K562 (cell line): ENCODE results near the gene TFDP1. TPM values are rescaled to one million over a fixed set of nuclear protein-coding genes. Genes with fewer than 3 reads are reported as not detected.

Experiments
- ATAC-seq: fragments of 200-7000 bp; cut with Tn5 transposase; 3 replicates; pipeline ENCODE4 v1.9.1; 2020; ENCODE audit warnings: moderate library complexity
- BruUV-seq: library from RNA; stranded (reverse); fragments of 400-500 nt; replicated peaks from 2 replicates; lab custom pipeline; 2021; lab: Mats Ljungman, UMichigan
- CTCF ChIA-PET: fragments of 300-600 bp; formaldehyde crosslinking; extraction: SDS; loops from one replicate; lab custom pipeline; 2021; ENCODE audit warnings: low intra/inter-chr PET ratio; lab: Yijun Ruan, JAX
- POLR2A ChIA-PET: fragments of 300-600, 350-650 bp; sonication (Branson Sonifier 250); formaldehyde crosslinking; extraction: SDS; loops from one replicate; lab custom pipeline; 2021; ENCODE audit warnings: antibody characterized with exemption, inconsistent platforms; lab: Yijun Ruan, JAX
- DNase-seq, 4 experiments: peaks; one replicate each; pipeline versions ENCODE4 v3.0.0 to v3.0.0-alpha.2; 2011 to 2018; ENCODE audit warnings: low spot score in 3 of 4, mixed read lengths in 3 of 4; ENCODE audit errors: extremely low read depth in 1 of 4
- FAIRE-seq: peaks from 2 replicates; lab custom pipeline; 2011; peaks lifted over from hg19 to GRCh38; lab: Jason Lieb, UNC
- H2AFZ ChIP-seq: 2 replicates; pipeline ENCODE4 v1.6.0; 2011; ENCODE audit warnings: low read depth, low read length, control low read depth, inconsistent platforms
- H3K27ac ChIP-seq: fragments of 200-600 bp; 3 replicates; pipeline ENCODE4 v1.8.0; 2011; ENCODE audit warnings: low read depth, mild to moderate bottlenecking, control low read depth, inconsistent platforms, low read length, moderate library complexity, mixed read lengths; ENCODE audit errors: extremely low read depth
- H3K27me3 ChIP-seq, 2 experiments: fragments of 300-600 bp in 1 of 2; 2 replicates in 1 of 2; 3 replicates in 1 of 2; pipeline versions ENCODE4 v1.6.0 to v1.8.0; 2011; ENCODE audit warnings: inconsistent platforms in 2 of 2, low read length in 2 of 2, mild to moderate bottlenecking in 1 of 2, mixed read lengths in 1 of 2, moderate library complexity in 1 of 2; ENCODE audit not compliant: control insufficient read depth in 2 of 2, insufficient read depth in 2 of 2
- H3K36me3 ChIP-seq: fragments of 300-600 bp; 3 replicates; pipeline ENCODE4 v1.8.0; 2011; ENCODE audit warnings: mild to moderate bottlenecking, low read length, inconsistent platforms; ENCODE audit not compliant: control insufficient read depth, insufficient read depth
- H3K4me1 ChIP-seq, 2 experiments: fragments of 200-600 bp in 1 of 2; replicated peaks in 1 of 2; 2 replicates in 1 of 2; 3 replicates in 1 of 2; pipeline versions ENCODE4 v1.5.1 to v1.8.0; 2011; ENCODE audit warnings: inconsistent platforms in 2 of 2, low read length in 2 of 2, mild to moderate bottlenecking in 1 of 2, mixed read lengths in 1 of 2, moderate library complexity in 1 of 2; ENCODE audit not compliant: control insufficient read depth in 2 of 2, insufficient read depth in 2 of 2
- H3K4me2 ChIP-seq: 2 replicates; pipeline ENCODE4 v1.6.1; 2011; ENCODE audit warnings: low read length, control low read depth, inconsistent platforms, mixed read lengths; ENCODE audit not compliant: insufficient read depth
- H3K4me3 ChIP-seq: fragments of 200-600 bp; sonication (generic), shearing (Covaris generic); 2 replicates; pipeline ENCODE4 v1.5.1; 2016; ENCODE audit warnings: control low read depth, inconsistent platforms
- H3K79me2 ChIP-seq: fragments of 200-600 bp; 3 replicates; pipeline ENCODE4 v1.8.0; 2011; ENCODE audit warnings: low read length, inconsistent platforms; ENCODE audit not compliant: control insufficient read depth, insufficient read depth
- H3K9ac ChIP-seq, 2 experiments: 2 replicates each; pipeline versions ENCODE4 v1.6.0 to v1.6.1; 2011; ENCODE audit warnings: low read depth in 2 of 2, low read length in 2 of 2, control low read depth in 1 of 2, inconsistent platforms in 1 of 2, mild to moderate bottlenecking in 1 of 2, mixed read lengths in 1 of 2; ENCODE audit not compliant: insufficient read depth in 1 of 2
- H3K9me1 ChIP-seq: one replicate; pipeline ENCODE4 v1.6.0; 2011; ENCODE audit warnings: inconsistent platforms, mild to moderate bottlenecking, low read length, moderate library complexity; ENCODE audit not compliant: control insufficient read depth, insufficient read depth
- H3K9me3 ChIP-seq: replicated peaks from 2 replicates; pipeline ENCODE4 v1.5.1; 2011; ENCODE audit warnings: low read depth, low read length, inconsistent platforms; ENCODE audit not compliant: control insufficient read depth, insufficient read depth
- H4K20me1 ChIP-seq: replicated peaks from 2 replicates; pipeline ENCODE4 v1.6.1; 2011; ENCODE audit warnings: low read length, inconsistent platforms, mixed read lengths; ENCODE audit not compliant: control insufficient read depth, insufficient read depth
- CHD2 ChIP-seq: IDR thresholded peaks from 2 replicates; pipeline ENCODE4 v1.6.1; 2011; ENCODE audit warnings: low read depth, low read length
- CREB1 ChIP-seq, 2 experiments: sonication (generic) in 1 of 2; formaldehyde crosslinking in 1 of 2; IDR thresholded peaks; 2 replicates each; pipeline versions ENCODE4 v1.6.1 to v1.8.0; 2012 to 2022; ENCODE audit warnings: inconsistent platforms in 1 of 2, mild to moderate bottlenecking in 1 of 2, missing genetic modification reagents in 1 of 2, moderate library complexity in 1 of 2
- ETV6 ChIP-seq, 3 experiments: fragments of 150-350 bp in 1 of 3; sonication (generic) in 1 of 3; formaldehyde crosslinking in 1 of 3; IDR thresholded peaks; 2 replicates each; pipeline versions ENCODE4 v1.6.1 to v1.8.0; 2014 to 2022; ENCODE audit warnings: borderline replicate concordance in 2 of 3, low read depth in 2 of 3, antibody characterized with exemption in 1 of 3, low read length in 1 of 3, mild to moderate bottlenecking in 1 of 3, missing genetic modification reagents in 1 of 3
- HNRNPH1 ChIP-seq: fragments of 200-400 bp; formaldehyde crosslinking; optimal IDR thresholded peaks from 2 replicates; pipeline ENCODE3; 2017; ENCODE audit warnings: low read depth, mild to moderate bottlenecking, low read length, moderate library complexity
- ZNF24 ChIP-seq: fragments of 450-650 bp; IDR thresholded peaks from 2 replicates; pipeline ENCODE4 v1.6.1; 2016
- ZNF41 ChIP-seq: fragments of 250-450 bp; sonication (Bioruptor Pico); conservative IDR thresholded peaks from 2 replicates; pipeline ENCODE4 v1.4.0; 2020; ENCODE audit warnings: mild to moderate bottlenecking
- WGBS: fragments of 100-300 bp; shearing (Covaris generic); methylation state at CpG from one replicate; pipeline ENCODE4 v1.1.6; 2016; ENCODE audit warnings: low coverage, mixed read lengths; ENCODE audit not compliant: insufficient coverage; ENCODE audit errors: missing lambda C conversion rate; 5-methylcytosine and 5-hydroxymethylcytosine counted together
- in situ Hi-C: fragments of 300-500 bp; cut with MboI; formaldehyde crosslinking; loops from 4 replicates; pipeline ENCODE4 v1.15.0; 2018; ENCODE audit warnings: inconsistent platforms, mixed read lengths
- intact Hi-C: fragments of 100-400 bp; cut with micrococcal nuclease; formaldehyde crosslinking; loops from 2 replicates; pipeline ENCODE4 v1.14.2; 2022
- polyA plus RNA-seq, 8 experiments: library from polyadenylated mRNA; depleted of rRNA in 4 of 8; stranded (reverse) in 5 of 8; unstranded in 3 of 8; fragments of >200 nt; fragmentation: Nextera tagmentation in 2 of 8; fragmentation: Illumina TruSeq in 1 of 8; extraction: Ambion mirVana in 2 of 8; extraction: Trizol in 1 of 8; gene quantifications; 2 replicates each; pipeline versions ENCODE4 v1.2.1 to v1.2.3, GENCODE V29; 2011 to 2014; ENCODE audit warnings: inconsistent platforms in 1 of 8, missing spikeins in 1 of 8
- total RNA-seq, 7 experiments: library from RNA; depleted of rRNA in 6 of 7; stranded (reverse); fragments of >200 nt in 6 of 7; fragmentation: Illumina TruSeq in 2 of 7; extraction: Trizol in 2 of 7; gene quantifications; 2 replicates each; pipeline versions ENCODE4 v1.2.1 to v1.2.3, GENCODE V29; 2011 to 2021; ENCODE audit warnings: low replicate concordance in 1 of 7
- TF ChIP-seq, protein P1 (sequence below): sonication (generic); formaldehyde crosslinking; IDR thresholded peaks from 2 replicates; pipeline ENCODE4 v1.8.1; 2023; ENCODE audit warnings: mild to moderate bottlenecking, missing genetic modification reagents
- TF ChIP-seq, protein P2 (sequence below): sonication (generic); formaldehyde crosslinking; IDR thresholded peaks from 2 replicates; pipeline ENCODE4 v1.8.1; 2023; ENCODE audit warnings: mild to moderate bottlenecking, missing genetic modification reagents, moderate library complexity

TFDP1 gene
- total and polyA plus RNA-seq, 9 of the 15 experiments (the other 6 are each of a cell fraction or from before 2014, with no cell fraction given): 33.8 to 145 (median 69.1) TPM

DNA sequence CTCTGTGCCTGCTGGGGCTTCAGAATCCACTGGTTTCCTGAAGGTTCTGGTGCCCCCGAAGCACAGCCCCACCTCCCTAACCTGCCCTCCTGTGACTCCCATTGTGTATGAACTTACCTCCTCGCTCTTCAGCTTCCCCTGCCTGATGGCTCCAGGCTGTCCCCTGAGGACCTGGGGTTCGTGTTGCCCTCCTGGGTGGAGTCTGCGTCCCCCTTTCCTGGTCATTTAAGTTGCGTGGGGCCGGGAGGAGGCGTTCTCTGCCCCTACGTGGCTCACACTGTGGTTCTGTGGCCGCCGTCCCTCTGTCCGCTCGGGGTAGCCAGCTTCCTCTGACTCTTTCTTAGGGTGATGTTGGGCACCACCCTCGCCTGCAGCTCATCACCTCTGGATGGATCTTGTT lies 13.9 kb downstream of the TFDP1 start (continued):
- TF ChIP-seq CREB1 (IDR thresholded peaks at IDR 0.05): no peak
- TF ChIP-seq CREB1 (CRISPR knock-in tag; IDR thresholded peaks at IDR 0.05): no peak
- no peak for TF ChIP-seq ZNF41
- TF ChIP-seq, protein P1, sequence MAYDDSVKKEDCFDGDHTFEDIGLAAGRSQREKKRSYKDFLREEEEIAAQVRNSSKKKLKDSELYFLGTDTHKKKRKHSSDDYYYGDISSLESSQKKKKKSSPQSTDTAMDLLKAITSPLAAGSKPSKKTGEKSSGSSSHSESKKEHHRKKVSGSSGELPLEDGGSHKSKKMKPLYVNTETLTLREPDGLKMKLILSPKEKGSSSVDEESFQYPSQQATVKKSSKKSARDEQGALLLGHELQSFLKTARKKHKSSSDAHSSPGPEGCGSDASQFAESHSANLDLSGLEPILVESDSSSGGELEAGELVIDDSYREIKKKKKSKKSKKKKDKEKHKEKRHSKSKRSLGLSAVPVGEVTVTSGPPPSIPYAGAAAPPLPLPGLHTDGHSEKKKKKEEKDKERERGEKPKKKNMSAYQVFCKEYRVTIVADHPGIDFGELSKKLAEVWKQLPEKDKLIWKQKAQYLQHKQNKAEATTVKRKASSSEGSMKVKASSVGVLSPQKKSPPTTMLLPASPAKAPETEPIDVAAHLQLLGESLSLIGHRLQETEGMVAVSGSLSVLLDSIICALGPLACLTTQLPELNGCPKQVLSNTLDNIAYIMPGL (CRISPR knock-in tag): no peak
- no peak for TF ChIP-seq CHD2
- no peak for TF ChIP-seq ZNF24

DNA sequence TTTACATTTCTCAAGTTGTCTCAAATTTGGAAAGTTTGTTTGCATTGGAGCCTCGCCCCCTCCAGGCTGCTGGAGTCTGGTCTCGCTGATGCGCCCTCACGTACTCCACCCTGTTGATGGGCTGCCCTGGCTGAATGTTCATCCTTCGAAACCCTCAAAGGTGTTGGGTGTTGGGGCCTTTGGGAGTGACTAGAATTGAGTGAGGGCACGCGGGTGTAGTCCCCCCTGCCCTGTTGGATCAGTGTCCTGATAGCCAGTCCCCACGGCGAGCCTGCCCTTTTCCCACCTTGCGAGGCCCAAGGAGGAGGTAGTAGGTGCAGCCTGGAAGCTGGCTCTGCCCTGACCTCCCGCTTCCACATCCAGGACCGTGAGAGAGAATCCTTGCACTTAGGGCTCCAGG lies 14.8 kb downstream of the TFDP1 start:
- Histone ChIP-seq H3K9ac (no peak overlapping the region), H3K27me3 (no peaks in the 10 kb centered on the region), H3K9me3 (peaks cover 5% of the 10 kb centered on the region; the same call in 1 of the 2 replicates), H2AFZ (no peak overlapping the region), H3K36me3 (peaks cover 66% of the 10 kb centered on the region; the same call in 2 of the 3 replicates), H3K4me1 (peaks cover 0 to 3% of the 10 kb centered on the region in 2 experiments; a peak in 2 of 5 replicates), H3K27ac (no peak overlapping the region), H3K9me1 (no peaks in the 10 kb centered on the region), H3K79me2 (peaks cover 96% of the 10 kb centered on the region), H3K4me3 (no peak overlapping the region), H4K20me1 (no peaks in the 10 kb centered on the region), H3K4me2 (no peak overlapping the region)
- intact Hi-C loops (no loop called here), in situ Hi-C loops (no loop called here)
- CTCF ChIA-PET: no interaction called here
- POLR2A ChIA-PET: no interaction called here
- no peak for DNase-seq
- WGBS: 100% methylated on average over 8 of the region's 12 CpGs
- no peak for ATAC-seq
- no peak for FAIRE-seq
- no TSS peak for BruUV-seq
- TF ChIP-seq HNRNPH1 (no peak), ETV6 (IDR thresholded peaks at IDR 0.05; ENCODE audit: borderline replicate concordance in 1 of 2, low read depth in 2 of 2, low read length in 1 of 2) (no peak), ETV6 (CRISPR knock-in tag; IDR thresholded peaks at IDR 0.05; ENCODE audit: borderline replicate concordance) (no peak)
- TF ChIP-seq, protein P2, sequence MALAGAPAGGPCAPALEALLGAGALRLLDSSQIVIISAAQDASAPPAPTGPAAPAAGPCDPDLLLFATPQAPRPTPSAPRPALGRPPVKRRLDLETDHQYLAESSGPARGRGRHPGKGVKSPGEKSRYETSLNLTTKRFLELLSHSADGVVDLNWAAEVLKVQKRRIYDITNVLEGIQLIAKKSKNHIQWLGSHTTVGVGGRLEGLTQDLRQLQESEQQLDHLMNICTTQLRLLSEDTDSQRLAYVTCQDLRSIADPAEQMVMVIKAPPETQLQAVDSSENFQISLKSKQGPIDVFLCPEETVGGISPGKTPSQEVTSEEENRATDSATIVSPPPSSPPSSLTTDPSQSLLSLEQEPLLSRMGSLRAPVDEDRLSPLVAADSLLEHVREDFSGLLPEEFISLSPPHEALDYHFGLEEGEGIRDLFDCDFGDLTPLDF (CRISPR knock-in tag): no peak
